Osteoblast (primary cell): Measurements from ENCODE around the gene C9orf40. TPM values are rescaled to one million over a fixed set of nuclear protein-coding genes. Genes with fewer than 3 reads are reported as not detected.

Source experiments
- DNase-seq: peaks from one replicate; pipeline ENCODE4 v3.0.0; 2011; ENCODE audit warnings: low spot score, mixed read lengths; ENCODE audit not compliant: insufficient read length; ENCODE audit errors: missing footprints
- H2AFZ ChIP-seq: 2 replicates; pipeline ENCODE4 v1.6.0; 2011; ENCODE audit warnings: mild to moderate bottlenecking, low read length
- H3K27ac ChIP-seq: 2 replicates; pipeline ENCODE4 v1.5.1; 2011; ENCODE audit warnings: mild to moderate bottlenecking, low read depth, low read length, moderate library complexity
- H3K27me3 ChIP-seq: 2 replicates; pipeline ENCODE4 v1.6.0; 2012; ENCODE audit warnings: mild to moderate bottlenecking, control low read depth, inconsistent platforms, low read length, moderate library complexity; ENCODE audit not compliant: insufficient read depth
- H3K36me3 ChIP-seq: 2 replicates; pipeline ENCODE4 v1.5.1; 2011; ENCODE audit warnings: mild to moderate bottlenecking, low read length, control low read depth, moderate library complexity; ENCODE audit not compliant: insufficient read depth
- H3K4me1 ChIP-seq: 2 replicates; pipeline ENCODE4 v1.5.1; 2011; ENCODE audit warnings: mild to moderate bottlenecking, low read length, control low read depth, moderate library complexity; ENCODE audit not compliant: insufficient read depth
- H3K4me2 ChIP-seq: 2 replicates; pipeline ENCODE4 v1.6.0; 2011; ENCODE audit warnings: mild to moderate bottlenecking, low read length; ENCODE audit not compliant: insufficient read depth
- H3K4me3 ChIP-seq: fragments of 200-600 bp; sonication (generic); 3 replicates; pipeline ENCODE4 v1.5.1; 2012; ENCODE audit warnings: mild to moderate bottlenecking, low read length, inconsistent platforms; ENCODE audit not compliant: insufficient read depth
- H3K79me2 ChIP-seq: 2 replicates; pipeline ENCODE4 v1.6.0; 2012; ENCODE audit warnings: mild to moderate bottlenecking, low read length, control low read depth, inconsistent platforms; ENCODE audit not compliant: insufficient read depth
- H3K9me3 ChIP-seq: 2 replicates; pipeline ENCODE4 v1.5.1; 2011; ENCODE audit warnings: low read depth, low read length, control low read depth
- H4K20me1 ChIP-seq: 2 replicates; pipeline ENCODE4 v1.6.0; 2012; ENCODE audit warnings: mild to moderate bottlenecking, low read length, control low read depth; ENCODE audit not compliant: insufficient read depth
- total RNA-seq: library from RNA; depleted of rRNA; stranded (reverse); fragments of >200 nt; gene quantifications from 2 replicates; pipeline ENCODE4 v1.2.3, GENCODE V29; 2012
- TF ChIP-seq, protein P1 (sequence below): IDR thresholded peaks from 2 replicates; pipeline ENCODE4 v1.5.1; 2011; ENCODE audit warnings: mild to moderate bottlenecking, low read depth, low read length, moderate library complexity; ENCODE audit errors: extremely low read depth

Gene C9orf40
- total RNA-seq, 1 donor = 2.9 TPM

DNA sequence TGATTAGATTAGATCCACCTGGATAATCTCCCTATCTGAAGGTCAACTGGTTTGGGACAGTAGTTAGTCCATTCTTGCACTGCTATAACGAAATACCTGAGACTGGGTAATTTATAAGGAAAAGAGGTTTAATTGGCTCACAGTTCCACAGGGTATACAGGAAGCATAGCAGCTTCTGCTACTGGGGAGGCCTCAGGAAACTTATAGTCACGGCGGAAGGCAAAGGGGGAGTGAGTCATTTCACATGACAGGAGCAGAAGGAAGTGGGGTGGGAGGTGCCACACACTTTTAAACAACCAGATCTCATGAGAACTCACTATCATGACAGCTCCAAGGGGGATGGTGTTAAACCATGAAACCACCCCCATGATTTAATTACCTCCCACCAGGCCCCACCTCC lies 9.9 kb downstream of the C9orf40 start:
- no peaks in the 10 kb centered on the region for H3K4me1 ChIP-seq
- H3K27ac ChIP-seq = no peak overlapping the region
- no peak overlapping the region for H3K4me2 ChIP-seq
- H3K4me3 ChIP-seq = no peak overlapping the region
- H3K79me2 ChIP-seq = no peaks in the 10 kb centered on the region
- no peaks in the 10 kb centered on the region for H3K36me3 ChIP-seq
- DNase-seq = no peak
- TF ChIP-seq, protein P1, sequence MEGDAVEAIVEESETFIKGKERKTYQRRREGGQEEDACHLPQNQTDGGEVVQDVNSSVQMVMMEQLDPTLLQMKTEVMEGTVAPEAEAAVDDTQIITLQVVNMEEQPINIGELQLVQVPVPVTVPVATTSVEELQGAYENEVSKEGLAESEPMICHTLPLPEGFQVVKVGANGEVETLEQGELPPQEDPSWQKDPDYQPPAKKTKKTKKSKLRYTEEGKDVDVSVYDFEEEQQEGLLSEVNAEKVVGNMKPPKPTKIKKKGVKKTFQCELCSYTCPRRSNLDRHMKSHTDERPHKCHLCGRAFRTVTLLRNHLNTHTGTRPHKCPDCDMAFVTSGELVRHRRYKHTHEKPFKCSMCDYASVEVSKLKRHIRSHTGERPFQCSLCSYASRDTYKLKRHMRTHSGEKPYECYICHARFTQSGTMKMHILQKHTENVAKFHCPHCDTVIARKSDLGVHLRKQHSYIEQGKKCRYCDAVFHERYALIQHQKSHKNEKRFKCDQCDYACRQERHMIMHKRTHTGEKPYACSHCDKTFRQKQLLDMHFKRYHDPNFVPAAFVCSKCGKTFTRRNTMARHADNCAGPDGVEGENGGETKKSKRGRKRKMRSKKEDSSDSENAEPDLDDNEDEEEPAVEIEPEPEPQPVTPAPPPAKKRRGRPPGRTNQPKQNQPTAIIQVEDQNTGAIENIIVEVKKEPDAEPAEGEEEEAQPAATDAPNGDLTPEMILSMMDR = no peak
- no peaks in the 10 kb centered on the region for H4K20me1 ChIP-seq
- no peak overlapping the region for H2AFZ ChIP-seq
- no peaks in the 10 kb centered on the region for H3K9me3 ChIP-seq
- no peaks in the 10 kb centered on the region for H3K27me3 ChIP-seq

DNA sequence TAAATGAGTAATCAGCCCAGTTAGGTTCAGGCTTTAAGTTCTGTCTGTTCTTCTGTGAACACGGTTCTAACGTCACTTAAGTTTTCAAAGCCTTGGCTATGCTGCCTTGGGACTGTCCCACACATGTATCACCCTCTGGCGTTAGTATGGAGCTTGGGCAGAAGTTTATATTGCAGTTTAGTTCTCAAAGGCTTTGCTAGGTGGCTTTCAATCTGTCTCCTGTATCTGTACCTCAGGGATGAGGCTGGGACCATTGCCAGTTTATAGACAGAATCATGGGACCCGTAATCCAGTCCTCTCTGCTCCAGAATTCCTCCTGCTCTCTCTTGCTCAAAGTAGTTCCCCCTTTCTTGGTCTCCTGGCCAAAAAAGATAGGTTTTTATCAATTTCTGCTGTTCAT lies 12.1 kb downstream of the C9orf40 start:
- TF ChIP-seq, protein P1 = peak; percentile 17
- peak; percentile 54 for DNase-seq
- peak overlapping the region; percentile 24 for H3K4me2 ChIP-seq

DNA sequence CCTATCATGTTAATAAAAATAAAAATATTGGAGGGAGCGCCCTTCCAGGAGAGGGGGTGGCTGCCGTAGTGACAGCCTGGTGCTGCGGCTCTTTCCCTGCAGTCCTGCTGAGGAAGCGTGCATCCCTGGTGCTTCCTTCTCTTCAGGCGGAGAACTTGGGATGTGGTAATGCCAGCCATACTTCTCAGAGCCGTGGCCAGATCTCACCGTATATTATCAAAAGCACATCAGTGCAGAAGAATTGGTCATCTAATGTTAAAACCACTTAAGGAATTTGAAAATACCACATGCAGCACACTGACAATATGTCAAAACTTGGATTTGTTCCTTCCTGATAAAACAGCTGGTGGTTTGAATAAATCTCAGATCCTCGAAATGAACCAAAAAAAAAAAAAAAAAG lies 17.7 kb downstream of the C9orf40 start:
- H3K4me1 ChIP-seq = no peaks in the 10 kb centered on the region
- H3K27me3 ChIP-seq = no peaks in the 10 kb centered on the region
- H3K9me3 ChIP-seq = no peaks in the 10 kb centered on the region
- no peak overlapping the region for H2AFZ ChIP-seq
- no peak overlapping the region for H3K27ac ChIP-seq
- H3K4me2 ChIP-seq = no peak overlapping the region
- no peak overlapping the region for H3K4me3 ChIP-seq
- H4K20me1 ChIP-seq = no peaks in the 10 kb centered on the region
- TF ChIP-seq, protein P1 = no peak
- H3K79me2 ChIP-seq = no peaks in the 10 kb centered on the region
- H3K36me3 ChIP-seq = no peaks in the 10 kb centered on the region
- DNase-seq = no peak

More for the DNA sequence above, 12.1 kb downstream of the C9orf40 start:
- Histone ChIP-seq H3K9me3 (no peaks in the 10 kb centered on the region), H3K27me3 (no peaks in the 10 kb centered on the region), H3K4me3 (no peak overlapping the region), H4K20me1 (no peaks in the 10 kb centered on the region), H3K27ac (no peak overlapping the region), H3K79me2 (no peaks in the 10 kb centered on the region), H3K4me1 (no peaks in the 10 kb centered on the region), H3K36me3 (no peaks in the 10 kb centered on the region), H2AFZ (no peak overlapping the region)

DNA sequence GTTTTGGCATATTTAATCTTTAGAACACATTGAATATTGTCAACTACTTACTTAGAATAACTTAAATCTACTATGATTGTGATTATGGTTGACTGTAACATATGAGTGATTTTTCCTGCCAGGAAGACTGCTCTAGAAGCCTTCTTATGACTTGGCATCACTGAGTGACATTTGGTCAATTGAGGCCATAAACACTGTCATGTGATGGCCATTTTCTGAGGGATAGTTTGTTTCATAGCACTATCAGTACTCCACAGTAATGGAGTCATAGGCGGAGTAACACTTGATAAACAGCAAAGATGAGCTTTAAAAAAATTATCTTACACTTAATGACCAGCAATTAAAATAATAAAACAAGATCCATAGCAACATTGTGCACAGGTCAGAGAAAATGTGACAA lies 31.0 kb downstream of the C9orf40 start:
- TF ChIP-seq, protein P1 = no peak
- Histone ChIP-seq H3K27me3 (no peaks in the 10 kb centered on the region), H3K27ac (no peak overlapping the region), H3K79me2 (no peaks in the 10 kb centered on the region), H3K4me3 (no peak overlapping the region), H3K36me3 (no peaks in the 10 kb centered on the region), H2AFZ (no peak overlapping the region), H4K20me1 (no peaks in the 10 kb centered on the region), H3K4me1 (no peaks in the 10 kb centered on the region), H3K9me3 (no peaks in the 10 kb centered on the region), H3K4me2 (no peak overlapping the region)
- DNase-seq = no peak
